Femur (tissue), 1 donor: ENCODE measurements around the gene ST6GALNAC4.

Experiments used
- DNase-seq: peaks from one replicate; pipeline ENCODE4 v3.0.0-alpha.2; 2017

ST6GALNAC4 gene

DNA sequence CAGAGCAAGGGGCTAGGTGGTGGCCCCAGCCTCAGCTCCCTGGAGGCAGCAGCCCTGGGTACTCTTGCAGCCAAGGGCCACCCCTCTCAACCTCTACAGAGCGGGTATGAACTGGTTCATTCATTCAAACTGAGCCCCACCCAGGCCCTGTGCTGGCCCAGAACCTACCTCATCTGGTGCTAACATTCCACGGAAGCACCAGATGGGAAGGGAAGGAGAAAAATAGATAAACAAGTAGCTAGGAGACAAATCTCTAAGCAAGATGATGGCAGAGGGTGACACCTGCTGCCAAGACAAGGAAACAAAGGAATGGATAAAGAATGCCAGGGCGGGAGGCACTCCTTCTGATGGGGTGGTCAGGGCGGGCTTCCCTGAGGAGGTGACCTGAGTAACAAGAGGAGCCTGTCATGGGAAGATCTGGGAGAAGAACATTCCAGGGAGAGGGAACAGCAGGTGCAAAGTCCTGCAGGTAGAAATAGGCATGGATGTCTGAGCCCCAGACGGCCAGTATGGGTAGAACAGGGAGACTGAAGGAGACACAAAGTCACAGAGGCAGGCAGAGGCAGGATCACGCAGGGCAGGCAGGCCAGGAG lies 6.1 kb downstream of the ST6GALNAC4 start:
- peak; percentile 22 for DNase-seq

DNA sequence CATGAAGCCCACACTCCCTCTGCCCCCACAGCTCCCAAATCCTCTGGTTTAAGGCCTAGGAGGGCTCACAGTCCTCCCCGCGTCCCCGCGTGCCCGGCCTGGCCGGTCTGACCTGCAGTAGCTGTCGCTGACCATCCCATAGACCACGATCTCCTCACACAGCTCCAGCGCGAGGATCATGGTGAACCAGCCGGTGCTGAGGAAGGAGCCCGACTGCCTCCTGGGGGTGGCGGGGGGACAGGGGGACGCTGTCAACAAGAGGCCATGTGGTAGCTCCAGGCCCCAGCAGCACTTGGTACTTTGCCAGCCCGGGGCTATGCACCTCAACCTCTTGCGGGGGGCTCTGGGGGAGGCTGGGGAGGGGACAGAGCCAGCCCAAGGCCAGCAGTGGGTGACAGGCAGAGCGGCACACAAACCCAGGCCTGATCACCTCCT lies 7.0 kb downstream of the ST6GALNAC4 start:
- DNase-seq, result peak; percentile 15

DNA sequence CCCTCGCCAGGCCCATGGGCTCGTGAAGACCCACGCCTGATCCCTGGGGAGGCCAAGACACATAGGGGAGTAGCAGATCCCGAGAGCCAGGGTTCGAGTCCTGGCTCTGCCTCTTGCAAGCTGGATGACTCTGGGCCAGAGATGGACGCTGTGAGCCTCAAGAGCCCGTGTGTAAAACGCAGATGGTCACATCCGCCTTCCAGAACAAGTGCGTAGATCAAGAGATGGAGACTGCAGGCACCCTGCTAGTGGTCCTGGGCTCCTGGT lies 8.2 kb downstream of the ST6GALNAC4 start:
- DNase-seq, result peak; percentile 10

DNA sequence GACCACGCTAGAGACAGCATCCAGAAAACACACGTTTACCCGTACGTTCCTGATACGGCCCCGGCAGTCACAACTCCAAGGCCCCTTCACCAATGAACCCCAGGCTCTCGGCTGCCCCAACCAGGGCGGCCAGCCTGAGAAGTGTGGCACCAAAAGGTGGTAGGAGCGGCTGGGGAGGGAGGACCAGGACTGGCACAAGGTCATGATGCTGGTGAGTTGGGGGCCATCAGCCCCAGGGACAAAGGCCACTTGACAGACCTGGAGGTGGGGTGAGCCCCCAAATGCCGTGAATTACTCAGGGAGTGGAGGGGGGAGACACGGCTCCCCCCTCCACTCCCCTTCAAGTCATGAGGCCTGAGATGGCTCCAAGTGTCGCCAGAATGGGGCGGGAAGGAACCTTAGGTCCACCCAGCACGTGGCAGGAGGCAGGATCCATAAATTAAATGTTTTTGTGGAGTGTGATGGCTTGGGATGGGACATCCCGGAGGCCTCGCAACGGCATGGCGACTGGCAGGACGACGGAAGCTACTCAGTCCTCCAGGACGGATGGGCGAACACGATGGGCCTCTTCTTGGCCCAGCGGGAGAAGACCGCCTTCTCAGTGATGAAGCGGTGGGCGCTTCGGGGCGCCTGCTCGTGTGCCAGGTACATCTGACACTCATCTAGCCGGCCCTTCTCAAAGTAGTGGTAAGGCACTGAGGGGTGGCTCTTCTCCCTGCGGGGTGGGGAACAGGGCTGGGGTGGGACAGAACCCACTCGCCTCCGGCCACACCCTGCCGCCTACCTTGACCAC lies 8.8 kb downstream of the ST6GALNAC4 start:
- peak; percentile 14 for DNase-seq

DNA sequence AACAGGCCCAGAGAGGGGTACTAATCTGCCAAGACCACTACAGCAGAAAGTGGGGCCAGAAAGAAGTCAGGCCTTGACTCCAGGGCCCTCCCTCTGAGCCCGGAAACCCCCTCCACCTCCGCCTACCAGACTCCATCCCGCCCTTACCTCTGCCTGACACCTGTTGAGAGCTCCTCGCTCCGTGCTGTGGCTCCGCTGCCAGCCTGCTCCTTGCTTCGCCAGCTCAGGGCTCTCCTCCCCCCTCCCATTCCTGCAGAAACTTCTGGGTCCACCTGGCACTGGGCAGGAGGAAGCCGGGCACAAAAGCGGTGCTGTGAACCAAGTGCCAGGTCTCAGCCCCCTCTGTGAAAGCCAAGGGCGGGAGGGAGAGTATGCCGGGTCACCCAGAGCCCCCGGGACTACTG lies 11.1 kb downstream of the ST6GALNAC4 start:
- DNase-seq, result peak; percentile 19

DNA sequence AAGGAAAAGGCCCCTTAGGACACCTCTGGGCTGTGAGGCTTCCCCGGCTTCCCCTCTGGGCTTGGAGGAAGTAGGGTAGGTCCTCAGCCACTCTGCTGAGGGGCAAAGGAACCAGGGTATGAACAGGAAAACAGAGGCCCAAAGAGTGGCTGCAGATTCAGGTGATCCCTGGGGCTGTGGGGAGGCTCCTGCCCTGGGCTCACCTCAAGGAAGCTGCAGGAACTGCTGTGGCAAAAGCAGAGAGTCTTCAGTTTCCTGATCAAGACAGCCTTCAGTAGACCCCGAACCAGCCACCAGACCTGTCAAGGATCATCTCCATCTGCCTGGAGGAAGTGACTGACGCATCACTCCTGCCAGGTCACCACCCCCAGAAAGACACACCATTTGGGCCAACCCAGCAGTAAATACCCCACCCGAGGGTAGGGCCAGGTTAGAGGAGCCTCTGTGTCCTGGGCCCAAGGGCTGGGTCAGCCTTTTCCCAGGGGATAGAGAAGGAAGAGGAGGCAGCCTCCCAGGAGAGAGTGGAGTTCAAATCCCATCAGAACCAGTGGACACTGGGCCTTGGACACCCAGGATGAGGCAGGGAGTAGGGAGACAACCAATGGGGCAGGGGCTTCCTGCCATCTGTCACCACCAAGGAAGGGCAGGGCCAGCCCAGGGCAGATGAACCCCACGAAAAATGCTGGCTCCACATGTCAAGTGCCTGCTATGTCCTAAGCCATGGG lies 11.7 kb downstream of the ST6GALNAC4 start:
- DNase-seq, result peak; percentile 24

DNA sequence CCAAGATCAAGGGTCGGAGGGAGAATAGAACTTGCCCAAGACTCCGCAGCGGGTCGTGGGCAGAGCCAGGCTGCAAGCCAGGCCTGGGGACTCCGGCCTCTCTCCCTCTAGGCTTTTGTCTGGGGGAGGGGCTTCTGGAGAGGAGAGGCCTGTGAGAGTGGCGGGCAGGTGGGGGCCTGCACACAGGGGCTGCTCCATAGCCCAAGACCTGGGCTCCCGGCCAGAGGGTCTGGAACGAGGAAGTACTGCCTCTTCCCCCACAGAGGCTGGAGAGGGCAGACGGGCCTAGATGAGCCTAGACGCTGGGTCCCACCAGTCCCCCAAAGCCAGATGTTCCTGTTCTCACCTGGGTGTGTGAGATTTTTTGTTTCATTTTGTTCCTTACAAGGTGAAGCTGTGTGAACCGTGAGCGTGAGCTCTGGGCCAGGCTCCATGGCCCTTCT lies 12.3 kb downstream of the ST6GALNAC4 start:
- DNase-seq, result peak; percentile 71

DNA sequence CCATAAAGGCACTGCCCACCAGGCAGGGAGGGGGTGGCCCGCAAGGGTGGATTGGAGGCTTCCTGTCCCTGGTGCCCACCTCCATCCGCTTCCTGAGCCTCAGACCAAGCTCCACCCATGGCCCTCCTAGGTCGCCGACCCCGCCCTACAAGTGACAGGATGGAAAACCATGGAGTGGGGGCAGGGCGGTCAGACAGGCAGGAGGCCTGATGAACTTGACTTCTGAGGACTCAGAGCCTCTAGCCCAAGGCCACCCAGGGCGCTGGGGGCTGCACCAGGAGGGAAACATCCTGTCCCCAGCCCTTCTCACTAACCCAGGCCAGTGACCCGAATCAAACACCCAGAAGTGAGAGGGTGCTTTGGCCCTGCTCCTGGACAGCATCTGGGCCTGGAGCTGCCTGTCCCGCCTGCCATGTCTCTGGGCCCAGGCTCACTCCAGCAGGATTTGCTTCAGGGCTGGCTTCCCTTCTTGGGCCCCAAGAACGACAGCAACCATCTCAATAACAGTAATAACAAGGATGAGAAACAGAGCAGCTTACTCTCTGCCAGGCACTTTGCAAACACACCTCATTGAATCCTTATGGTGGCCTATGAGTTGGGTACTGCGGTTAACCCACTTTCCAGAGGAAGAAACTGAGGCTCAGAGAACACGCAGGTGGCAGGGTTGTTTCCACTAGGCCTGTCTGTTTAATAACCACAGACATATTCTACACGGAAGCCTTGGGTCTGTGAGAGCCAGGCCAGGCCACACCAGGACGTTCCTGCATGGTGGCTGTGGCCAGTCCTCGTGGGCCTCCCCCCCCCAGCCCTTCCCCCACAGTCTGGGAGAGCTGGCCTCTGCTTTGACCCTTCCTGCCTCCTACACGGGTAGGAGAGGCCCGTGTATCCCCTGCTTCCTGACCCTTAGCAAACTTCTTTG lies 13.0 kb downstream of the ST6GALNAC4 start:
- DNase-seq, result peak; percentile 83

DNA sequence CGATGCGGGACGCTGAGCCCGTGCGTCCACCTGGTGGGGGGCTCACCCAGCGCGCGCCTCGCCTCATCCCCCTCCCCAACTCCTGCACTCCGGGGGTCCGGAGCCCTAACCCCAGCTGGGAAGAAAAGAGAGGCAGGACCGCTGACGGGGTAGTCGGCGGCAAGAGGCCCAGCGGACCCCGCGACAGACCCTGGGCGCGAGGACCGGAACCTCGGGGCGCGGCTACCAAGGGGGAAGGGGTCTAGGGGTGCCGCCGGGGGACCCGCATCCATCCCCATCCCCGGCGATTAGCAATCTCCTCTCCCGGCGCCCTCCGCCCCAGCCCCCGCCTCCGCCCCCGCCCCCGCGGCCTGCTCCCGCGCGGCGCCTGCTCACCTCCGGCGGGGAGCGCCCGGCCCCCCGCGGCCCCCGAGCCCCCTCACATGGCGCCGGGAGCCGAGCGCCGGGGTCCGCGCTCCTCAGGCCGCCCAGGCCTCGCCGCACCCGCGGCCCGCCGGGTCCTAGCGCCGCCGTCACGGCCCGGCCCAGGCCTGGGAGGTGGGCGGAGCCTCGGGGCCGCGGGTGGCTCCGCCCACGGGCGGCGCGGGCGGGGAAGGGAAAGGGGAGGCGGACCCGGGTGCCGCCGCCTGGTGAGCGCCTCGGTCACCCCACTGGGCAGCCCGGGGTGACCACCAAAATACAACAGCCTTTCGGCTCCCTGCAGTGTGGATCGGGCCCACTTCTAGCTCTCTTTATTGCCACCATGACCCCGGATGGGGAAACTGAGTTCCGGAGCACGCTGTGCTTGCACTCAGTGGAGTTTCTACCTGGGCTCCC lies 17.5 kb downstream of the ST6GALNAC4 start, which contains the start of gene ST6GALNAC6:
ST6GALNAC6 (minus strand) TSS at position 476 of the 816 bp plus-strand sequence. CDS start 1,622 bp downstream, outside the sequence.
- peak; percentile 82 for DNase-seq

DNA sequence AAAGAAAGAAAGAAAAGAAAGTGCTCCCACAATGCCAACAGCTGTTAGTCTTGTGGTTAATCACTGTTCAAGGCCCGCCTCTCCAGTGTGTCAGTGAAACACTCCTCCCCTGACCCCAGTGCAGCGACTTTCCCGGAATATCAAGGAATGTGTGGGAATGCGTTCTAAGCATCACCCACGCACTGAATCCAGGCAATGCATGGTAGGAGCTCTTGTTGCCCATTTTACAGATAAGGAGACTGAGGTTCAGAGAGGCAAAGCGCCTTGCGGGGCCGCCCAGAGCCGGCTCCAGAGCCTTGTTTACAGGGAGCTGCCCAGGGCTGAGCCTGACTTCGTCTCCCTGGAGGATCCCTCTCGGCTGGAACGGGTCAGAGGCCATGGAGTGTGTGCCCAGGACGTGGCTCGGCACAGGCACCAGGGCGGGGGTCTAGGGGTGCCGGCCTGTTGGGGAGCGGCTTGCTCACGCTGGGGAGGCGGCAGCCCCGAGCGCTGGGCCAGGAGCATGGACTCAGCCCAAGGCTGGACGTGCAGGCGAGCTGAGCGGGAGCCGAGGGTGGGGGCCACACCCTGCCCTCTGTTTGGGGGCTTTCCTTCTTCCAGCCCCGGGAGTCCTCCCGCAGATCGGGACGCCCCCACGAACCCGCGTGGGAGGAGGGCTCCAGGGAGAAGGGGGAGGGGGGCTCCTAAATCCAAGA lies 18.3 kb downstream of the ST6GALNAC4 start:
- peak; percentile 77 for DNase-seq

DNA sequence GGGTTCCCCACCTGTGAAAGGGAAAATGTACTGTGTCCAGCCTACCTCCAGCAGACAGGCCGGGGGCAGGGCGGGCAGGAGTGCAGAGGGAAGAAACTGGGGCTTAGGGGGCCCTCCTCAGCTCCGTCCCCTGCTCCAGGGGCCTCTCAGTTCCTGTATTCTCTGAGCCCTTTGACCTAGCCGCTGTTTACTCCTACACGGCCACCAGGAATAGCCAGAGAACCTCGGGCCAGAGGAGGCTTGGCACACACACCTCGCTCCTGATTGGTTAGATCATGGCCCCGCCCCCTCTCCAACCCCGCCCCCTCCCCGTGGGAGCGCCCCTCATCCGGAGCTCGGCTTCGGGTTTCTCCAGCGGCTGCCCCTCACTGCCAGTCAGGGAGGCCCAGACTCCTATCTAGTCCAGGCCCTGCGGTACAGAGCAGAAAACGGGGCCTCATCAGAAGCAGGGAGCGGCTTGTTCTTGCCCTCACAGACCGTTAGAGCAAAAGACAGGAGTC lies 19.6 kb downstream of the ST6GALNAC4 start:
- DNase-seq, result peak; percentile 93

DNA sequence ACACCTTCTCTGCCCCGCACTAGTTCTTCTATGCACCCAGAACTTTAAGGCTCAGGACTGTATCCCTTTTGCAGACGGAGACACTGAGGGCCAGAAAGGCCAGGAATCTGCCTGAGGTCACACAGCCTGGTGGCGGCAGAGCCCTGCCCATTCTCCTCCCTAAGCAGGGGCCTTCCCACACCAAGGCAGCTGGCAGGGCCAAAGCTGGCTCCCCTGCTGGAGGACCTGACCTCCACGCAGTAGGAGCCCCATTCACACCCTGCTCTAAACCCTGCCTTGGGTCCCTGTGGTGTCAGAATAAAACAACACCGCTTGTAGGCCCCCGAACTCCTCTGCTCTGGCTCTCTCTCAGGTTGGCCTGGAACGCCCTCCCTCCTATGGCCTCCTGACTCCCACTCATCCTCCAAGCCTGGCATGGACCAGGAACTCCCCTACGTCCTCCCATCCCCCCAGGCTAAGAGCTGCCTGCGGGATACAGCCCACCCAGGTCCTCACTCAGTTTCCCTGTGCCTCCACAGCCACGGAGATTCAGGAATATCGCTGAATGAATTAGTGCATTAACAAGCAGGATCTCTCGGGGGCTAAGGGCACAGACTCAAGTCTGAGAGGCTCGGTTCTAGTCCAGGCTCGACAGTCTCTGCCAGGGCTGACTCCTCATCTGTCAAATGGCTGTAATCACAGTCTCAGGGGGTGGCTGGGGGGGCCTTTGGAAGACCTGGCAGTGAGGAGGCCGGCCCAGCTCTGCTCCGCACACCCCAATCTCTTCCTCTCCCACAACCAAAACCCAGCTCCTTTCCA lies 20.2 kb downstream of the ST6GALNAC4 start:
- DNase-seq, result no peak

DNA sequence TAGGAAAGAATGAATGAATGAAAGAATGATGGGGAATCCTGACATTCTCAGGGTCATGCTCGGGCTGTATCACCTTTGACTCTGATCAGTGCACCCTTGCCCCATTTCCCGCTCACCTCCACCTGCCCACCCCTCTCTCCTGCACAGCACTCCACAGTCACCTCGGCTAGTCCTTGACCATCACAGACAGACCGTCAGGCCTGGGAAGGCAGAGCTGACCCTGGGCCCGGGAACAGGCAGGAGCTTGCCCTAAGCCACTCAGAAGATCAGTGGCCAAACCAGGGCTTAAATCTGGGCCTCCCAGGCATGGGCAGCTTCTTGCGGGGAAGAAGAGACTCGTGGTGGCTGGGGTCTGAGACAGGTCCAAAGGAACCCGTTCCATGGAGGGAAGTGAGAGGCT lies 21.0 kb downstream of the ST6GALNAC4 start:
- no peak for DNase-seq

DNA sequence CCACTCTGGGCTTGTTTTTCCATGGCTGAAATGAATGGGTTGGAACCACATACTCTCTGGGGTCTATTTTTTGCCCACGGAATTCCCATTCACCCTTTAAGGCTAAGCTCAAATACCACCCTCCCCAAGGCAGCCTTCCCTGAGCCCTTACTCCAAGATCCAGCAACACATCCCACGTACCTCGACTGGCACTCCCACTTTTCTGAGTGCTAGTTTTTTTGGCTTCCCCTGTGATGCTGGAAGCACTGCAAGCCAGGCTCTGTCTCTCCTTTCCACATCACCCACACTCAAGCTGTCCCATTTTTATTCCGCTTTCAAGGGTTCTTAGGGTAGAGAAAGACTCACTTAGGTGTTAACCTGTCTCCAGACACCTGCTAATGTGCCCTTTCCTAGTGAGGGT lies 23.4 kb downstream of the ST6GALNAC4 start:
- DNase-seq, result no peak

DNA sequence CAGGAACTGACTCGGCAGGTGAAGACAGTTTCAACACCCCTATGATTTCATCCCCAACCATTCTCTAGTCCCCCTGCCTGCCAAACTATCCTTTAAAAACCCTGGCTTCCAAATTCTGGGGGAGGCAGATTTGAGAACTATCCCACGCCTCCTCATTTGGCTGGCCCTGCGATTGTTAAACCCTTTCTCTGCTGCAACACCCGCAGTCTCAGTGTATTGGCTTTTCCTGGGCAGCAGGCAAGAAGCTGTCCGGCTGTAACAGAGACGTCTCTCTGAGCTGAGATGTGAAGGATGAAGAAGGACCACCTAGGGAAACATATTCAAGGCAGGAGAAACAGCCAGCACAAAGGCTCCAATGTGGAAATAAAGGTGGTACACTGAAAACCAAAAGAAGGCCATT lies 24.0 kb downstream of the ST6GALNAC4 start:
- no peak for DNase-seq

DNA sequence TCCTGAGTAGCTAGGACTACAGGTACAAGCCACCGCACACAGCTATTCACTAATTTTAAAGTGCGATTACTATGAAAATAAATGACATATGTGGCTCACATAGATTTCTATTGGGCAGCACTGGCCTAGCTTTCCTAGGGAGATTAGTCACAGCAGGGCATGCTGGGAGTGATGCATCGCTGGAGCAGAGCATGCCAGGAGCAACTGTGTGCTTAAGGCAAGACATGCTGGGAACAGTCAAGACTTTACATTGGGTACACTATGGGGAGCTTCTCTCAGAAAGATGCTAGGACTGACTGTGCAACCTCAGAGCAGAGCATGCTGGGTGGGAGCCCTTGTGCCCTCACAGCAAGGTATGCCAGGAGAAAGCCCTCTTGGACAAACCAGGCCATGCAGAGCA lies 26.8 kb downstream of the ST6GALNAC4 start:
- no peak for DNase-seq

DNA sequence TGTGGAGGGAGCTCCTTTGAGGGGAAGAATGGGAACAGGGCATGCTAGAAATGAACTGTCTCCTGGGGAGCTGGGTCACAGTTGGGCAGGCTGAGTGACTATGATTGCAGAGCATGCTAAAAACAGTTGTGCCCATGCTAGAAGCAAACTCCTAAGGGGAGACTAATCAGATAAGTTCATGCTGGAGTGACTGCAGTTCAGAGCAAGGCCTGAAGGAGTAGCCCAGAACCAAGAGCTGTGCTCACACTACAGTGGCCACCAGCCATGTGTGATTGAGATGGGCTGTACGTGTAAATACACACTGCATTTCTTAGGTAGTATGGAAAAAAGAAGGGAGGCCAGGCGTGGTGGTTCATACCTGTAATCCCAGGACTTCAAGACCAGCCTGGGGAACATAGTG lies 29.0 kb downstream of the ST6GALNAC4 start:
- DNase-seq, result no peak

DNA sequence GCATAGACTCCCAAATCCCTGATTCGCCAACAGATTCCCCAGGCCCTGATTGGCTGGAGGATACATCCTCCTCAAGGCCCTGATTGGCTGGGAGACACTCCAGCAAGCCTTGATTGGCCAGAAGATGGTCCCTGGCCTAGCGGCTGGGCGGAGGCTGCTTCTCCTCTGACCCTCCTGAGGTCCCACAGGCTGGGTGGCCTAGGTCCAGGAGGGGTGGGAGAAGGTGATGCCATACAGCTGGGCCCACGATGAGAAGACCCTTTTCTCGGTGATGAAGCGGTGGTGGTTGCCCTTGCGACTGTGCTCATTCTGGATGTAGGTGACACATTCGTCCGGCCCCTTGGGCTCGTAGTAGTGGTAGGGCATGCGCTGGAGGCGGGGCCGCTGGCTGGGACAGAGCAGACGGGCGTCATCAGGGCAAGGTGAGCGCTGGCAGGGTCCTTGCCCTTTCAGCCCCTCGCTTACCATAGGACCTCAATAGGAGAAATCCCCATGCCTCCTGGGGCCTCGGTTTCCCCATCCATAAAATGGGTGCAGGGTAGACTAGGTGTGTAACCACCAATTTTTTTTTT lies 30.4 kb downstream of the ST6GALNAC4 start:
- no peak for DNase-seq

DNA sequence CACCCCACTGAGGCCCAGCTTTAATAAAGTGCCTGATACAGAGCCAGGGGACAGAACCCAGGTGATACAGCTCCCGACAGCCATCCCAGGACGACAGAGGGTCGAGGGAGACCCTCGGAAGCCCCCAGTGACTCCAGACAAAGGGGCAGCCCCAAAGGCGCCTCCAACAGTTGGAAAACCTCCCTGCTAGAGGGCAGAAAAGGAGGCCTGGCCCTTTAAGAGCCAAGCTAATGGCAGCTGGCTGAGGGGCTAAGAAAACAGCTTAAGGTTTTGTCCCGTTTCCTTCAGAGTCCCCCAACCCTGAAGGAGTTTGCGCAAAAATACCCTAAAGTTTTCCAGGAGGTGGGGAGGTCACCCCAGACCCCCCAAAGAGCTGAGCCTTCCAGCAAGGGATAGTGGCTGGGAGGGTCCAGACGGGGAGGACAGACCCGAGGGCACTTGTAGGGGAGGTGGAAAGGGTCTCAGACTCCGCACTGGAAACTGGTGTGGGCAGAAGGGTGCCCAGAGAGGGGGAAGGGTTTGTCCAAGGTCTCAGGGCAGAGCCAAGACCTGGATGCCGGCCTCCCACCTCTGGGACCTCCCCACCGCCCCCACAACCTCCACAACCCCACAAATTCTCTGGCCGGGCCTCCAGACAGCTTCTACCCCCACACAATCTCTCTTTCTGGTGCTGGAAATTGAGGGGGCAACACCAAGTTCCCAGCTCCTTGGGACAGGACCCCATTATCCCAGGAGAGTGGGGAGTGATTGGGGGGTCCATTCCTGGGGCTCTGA lies 31.1 kb downstream of the ST6GALNAC4 start:
- DNase-seq, result peak; percentile 16
